ENCODE results near the gene PCSK5.

DNA sequence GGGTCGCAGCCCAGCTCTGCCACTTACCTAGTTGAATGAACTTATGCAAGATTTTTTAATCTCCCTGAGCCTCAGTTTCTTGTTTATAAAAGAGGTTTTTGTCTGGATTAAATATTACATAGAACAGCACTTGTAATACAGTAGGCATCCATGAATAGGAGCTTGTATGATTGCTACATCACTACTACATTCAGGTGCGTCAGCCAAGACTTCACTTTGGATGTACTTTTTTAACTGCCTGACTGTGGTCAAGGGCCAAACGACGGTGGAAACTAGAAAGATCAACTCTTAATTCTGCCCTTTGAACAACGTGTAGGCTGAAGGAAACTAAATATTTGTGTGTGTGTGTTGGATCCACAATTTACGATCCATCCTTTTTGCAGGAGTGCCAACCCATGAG, 330.9 kb downstream of the PCSK5 start:
- TF ChIP-seq, protein P1, sequence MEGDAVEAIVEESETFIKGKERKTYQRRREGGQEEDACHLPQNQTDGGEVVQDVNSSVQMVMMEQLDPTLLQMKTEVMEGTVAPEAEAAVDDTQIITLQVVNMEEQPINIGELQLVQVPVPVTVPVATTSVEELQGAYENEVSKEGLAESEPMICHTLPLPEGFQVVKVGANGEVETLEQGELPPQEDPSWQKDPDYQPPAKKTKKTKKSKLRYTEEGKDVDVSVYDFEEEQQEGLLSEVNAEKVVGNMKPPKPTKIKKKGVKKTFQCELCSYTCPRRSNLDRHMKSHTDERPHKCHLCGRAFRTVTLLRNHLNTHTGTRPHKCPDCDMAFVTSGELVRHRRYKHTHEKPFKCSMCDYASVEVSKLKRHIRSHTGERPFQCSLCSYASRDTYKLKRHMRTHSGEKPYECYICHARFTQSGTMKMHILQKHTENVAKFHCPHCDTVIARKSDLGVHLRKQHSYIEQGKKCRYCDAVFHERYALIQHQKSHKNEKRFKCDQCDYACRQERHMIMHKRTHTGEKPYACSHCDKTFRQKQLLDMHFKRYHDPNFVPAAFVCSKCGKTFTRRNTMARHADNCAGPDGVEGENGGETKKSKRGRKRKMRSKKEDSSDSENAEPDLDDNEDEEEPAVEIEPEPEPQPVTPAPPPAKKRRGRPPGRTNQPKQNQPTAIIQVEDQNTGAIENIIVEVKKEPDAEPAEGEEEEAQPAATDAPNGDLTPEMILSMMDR (IDR thresholded peaks at IDR 0.05) = no peak
- no peak for TF ChIP-seq POLR2A (IDR thresholded peaks at IDR 0.05)

All from adrenal gland (tissue), 5 donors.